ENCODE measurements around the gene APBA2. TPM values are rescaled to one million over a fixed set of nuclear protein-coding genes. Genes with fewer than 3 reads are reported as not detected.

The APBA2 gene
- total and polyA plus RNA-seq, 2 donors from 2014 or later, result 1.0 to 6.1 TPM

DNA sequence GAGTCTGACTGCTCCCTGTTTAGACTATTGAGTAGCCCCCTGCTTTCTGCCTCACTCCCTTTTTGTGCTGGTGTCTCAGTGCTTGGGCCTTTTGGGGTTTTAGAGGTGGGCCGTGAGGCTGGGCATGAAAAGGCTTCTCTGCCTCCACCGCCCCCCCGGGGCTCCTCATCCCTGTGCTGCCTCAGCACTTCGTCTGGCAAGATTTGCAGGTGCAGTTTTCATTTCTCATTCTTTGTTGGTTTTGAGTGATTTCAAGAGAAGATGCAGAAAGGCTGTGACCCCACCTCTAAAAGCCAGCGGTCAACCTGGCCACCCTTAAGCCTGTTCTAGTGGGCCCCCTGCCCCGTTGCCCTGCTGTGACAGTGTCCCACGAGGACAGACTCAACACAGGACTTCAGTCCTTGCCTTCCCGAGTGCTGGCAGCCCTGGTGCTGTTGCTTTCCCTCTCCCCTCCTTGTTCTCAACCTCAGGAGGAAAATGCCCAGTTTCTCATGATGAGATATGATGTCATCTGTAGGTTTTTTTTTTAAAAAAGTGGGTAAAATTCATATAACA is 38.0 kb downstream of the APBA2 start:
- FAIRE-seq, result no peak
- Histone ChIP-seq H3K4me3 (ENCODE audit: low read length in 3 of 3) (no peak overlapping the region), H3K36me3 (ENCODE audit: control insufficient read depth in 2 of 3, insufficient read depth in 3 of 3, low read length in 3 of 3) (no peaks in the 10 kb centered on the region), H3K27ac (ENCODE audit: low read depth in 2 of 2, low read length in 2 of 2) (no peak overlapping the region), H3K9ac (ENCODE audit: low read length in 3 of 3) (no peak overlapping the region), H3K27me3 (ENCODE audit: control insufficient read depth, insufficient read depth, low read length) (no peaks in the 10 kb centered on the region), H3K9me3 (ENCODE audit: control insufficient read depth in 2 of 3, insufficient read depth in 1 of 3, low read length in 3 of 3) (no peaks in the 10 kb centered on the region), H3K4me1 (ENCODE audit: control insufficient read depth in 2 of 3, insufficient read depth in 2 of 3, low read depth in 1 of 3, low read length in 3 of 3) (no peaks in the 10 kb centered on the region)
- intact Hi-C loops (cut with DNase I), result no loop called here
- TF ChIP-seq, protein P1, sequence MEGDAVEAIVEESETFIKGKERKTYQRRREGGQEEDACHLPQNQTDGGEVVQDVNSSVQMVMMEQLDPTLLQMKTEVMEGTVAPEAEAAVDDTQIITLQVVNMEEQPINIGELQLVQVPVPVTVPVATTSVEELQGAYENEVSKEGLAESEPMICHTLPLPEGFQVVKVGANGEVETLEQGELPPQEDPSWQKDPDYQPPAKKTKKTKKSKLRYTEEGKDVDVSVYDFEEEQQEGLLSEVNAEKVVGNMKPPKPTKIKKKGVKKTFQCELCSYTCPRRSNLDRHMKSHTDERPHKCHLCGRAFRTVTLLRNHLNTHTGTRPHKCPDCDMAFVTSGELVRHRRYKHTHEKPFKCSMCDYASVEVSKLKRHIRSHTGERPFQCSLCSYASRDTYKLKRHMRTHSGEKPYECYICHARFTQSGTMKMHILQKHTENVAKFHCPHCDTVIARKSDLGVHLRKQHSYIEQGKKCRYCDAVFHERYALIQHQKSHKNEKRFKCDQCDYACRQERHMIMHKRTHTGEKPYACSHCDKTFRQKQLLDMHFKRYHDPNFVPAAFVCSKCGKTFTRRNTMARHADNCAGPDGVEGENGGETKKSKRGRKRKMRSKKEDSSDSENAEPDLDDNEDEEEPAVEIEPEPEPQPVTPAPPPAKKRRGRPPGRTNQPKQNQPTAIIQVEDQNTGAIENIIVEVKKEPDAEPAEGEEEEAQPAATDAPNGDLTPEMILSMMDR (IDR thresholded peaks at IDR 0.05; ENCODE audit: borderline replicate concordance, extremely low read depth, insufficient read depth), result no peak
- peak in 1 of 5 donors; percentile 31 for DNase-seq

DNA sequence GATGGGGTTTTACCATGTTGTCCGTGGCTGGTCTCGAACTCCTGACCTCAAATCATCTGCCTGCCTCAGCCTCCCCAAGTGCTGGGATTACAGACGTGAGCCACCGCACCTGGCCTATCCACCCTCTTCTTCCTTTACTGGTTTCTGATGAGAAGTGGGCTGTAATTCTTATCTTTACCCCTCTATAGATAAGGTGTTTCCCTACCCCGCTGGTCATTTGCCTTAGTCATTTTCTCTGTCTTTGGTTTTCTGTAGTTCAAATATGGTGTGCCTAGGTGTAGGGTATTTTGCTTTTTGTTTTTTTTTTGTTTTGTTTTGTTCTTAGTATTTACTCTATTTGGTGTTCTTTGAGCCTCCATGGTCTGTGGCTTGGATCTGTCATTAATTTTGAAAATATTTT is 41.3 kb downstream of the APBA2 start:
- Histone ChIP-seq H3K27me3 (ENCODE audit: control insufficient read depth, insufficient read depth, low read length) (no peaks in the 10 kb centered on the region), H3K9ac (ENCODE audit: low read length in 3 of 3) (no peak overlapping the region), H3K36me3 (ENCODE audit: control insufficient read depth in 2 of 3, insufficient read depth in 3 of 3, low read length in 3 of 3) (no peaks in the 10 kb centered on the region), H3K4me3 (ENCODE audit: low read length in 3 of 3) (no peak overlapping the region), H3K27ac (ENCODE audit: low read depth in 2 of 2, low read length in 2 of 2) (no peak overlapping the region), H3K4me1 (ENCODE audit: control insufficient read depth in 2 of 3, insufficient read depth in 2 of 3, low read depth in 1 of 3, low read length in 3 of 3) (no peaks in the 10 kb centered on the region), H3K9me3 (ENCODE audit: control insufficient read depth in 2 of 3, insufficient read depth in 1 of 3, low read length in 3 of 3) (no peaks in the 10 kb centered on the region)
- peak in 1 of 5 donors; percentile 4 for DNase-seq
- intact Hi-C loops (cut with DNase I), result no loop called here
- no peak for FAIRE-seq
- TF ChIP-seq, protein P1 (IDR thresholded peaks at IDR 0.05; ENCODE audit: borderline replicate concordance, extremely low read depth, insufficient read depth), result no peak

DNA sequence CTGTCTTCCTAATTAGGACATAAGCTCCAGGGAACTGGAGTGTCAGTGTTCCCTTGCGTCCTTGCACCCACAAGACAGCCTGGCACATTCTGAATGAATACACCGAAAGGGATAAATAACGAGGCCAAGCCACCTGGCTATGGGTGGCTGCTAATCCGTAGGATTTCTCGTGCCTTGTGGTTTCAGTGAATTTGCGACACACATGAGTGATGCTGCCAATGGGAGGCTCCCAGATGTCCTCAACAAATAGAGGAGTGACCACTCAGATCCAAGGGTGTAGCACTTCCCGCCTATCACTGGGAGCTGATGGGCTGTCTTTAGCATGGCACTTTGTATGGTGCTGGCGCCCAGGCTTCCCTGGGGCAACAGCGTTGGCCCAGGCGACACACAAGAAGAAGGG is 43.4 kb downstream of the APBA2 start:
- FAIRE-seq (no peak), DNase-seq (no peak)
- TF ChIP-seq, protein P1 (IDR thresholded peaks at IDR 0.05; ENCODE audit: borderline replicate concordance, extremely low read depth, insufficient read depth), result no peak
- Histone ChIP-seq H3K36me3 (ENCODE audit: control insufficient read depth in 2 of 3, insufficient read depth in 3 of 3, low read length in 3 of 3) (no peaks in the 10 kb centered on the region), H3K9me3 (ENCODE audit: control insufficient read depth in 2 of 3, insufficient read depth in 1 of 3, low read length in 3 of 3) (no peaks in the 10 kb centered on the region), H3K27me3 (ENCODE audit: control insufficient read depth, insufficient read depth, low read length) (no peaks in the 10 kb centered on the region), H3K4me3 (ENCODE audit: low read length in 3 of 3) (no peak overlapping the region), H3K9ac (ENCODE audit: low read length in 3 of 3) (no peak overlapping the region), H3K4me1 (ENCODE audit: control insufficient read depth in 2 of 3, insufficient read depth in 2 of 3, low read depth in 1 of 3, low read length in 3 of 3) (no peaks in the 10 kb centered on the region), H3K27ac (ENCODE audit: low read depth in 2 of 2, low read length in 2 of 2) (no peak overlapping the region)
- intact Hi-C loops (cut with DNase I), result no loop called here

DNA sequence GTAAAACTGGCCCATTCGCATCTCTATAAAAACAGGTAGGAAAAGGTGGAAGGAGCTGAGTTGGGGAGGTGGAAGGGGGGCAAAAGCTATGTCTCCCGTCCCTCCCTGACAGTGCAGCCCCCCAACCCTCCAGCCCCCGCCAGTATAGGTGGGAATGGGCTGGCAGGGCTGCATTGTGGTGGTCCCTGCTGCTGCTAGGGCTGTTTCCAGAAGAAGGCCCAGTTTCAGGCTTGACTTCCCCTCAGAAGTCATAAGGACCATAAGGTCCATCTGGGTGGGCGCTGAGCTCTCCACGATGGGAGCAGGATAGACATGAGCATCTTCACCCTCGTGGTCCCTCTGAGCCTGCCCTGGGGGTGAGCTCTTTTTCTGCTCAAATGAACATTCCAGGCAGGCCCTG is 44.2 kb downstream of the APBA2 start:
- FAIRE-seq, result no peak
- no peaks in the 10 kb centered on the region for H3K9me3 ChIP-seq (ENCODE audit: control insufficient read depth in 2 of 3, insufficient read depth in 1 of 3, low read length in 3 of 3)
- H3K4me1 ChIP-seq (ENCODE audit: control insufficient read depth in 2 of 3, insufficient read depth in 2 of 3, low read depth in 1 of 3, low read length in 3 of 3), result no peaks in the 10 kb centered on the region
- H3K27me3 ChIP-seq (ENCODE audit: control insufficient read depth, insufficient read depth, low read length), result no peaks in the 10 kb centered on the region
- no peaks in the 10 kb centered on the region for H3K36me3 ChIP-seq (ENCODE audit: control insufficient read depth in 2 of 3, insufficient read depth in 3 of 3, low read length in 3 of 3)
- H3K9ac ChIP-seq (ENCODE audit: low read length in 3 of 3), result no peak overlapping the region
- TF ChIP-seq, protein P1 (IDR thresholded peaks at IDR 0.05; ENCODE audit: borderline replicate concordance, extremely low read depth, insufficient read depth), result no peak
- no peak overlapping the region for H3K27ac ChIP-seq (ENCODE audit: low read depth in 2 of 2, low read length in 2 of 2)
- DNase-seq, result peak in 1 of 5 donors; percentile 18
- no peak overlapping the region for H3K4me3 ChIP-seq (ENCODE audit: low read length in 3 of 3)
- intact Hi-C loops (cut with DNase I), result no loop called here
